Activated naive CD8-positive, alpha-beta T cell treated with anti-CD3 and anti-CD28 coated beads for 36 hours (primary cell): ENCODE data around the gene DAG1. TPM values are rescaled to one million over a fixed set of nuclear protein-coding genes. Genes with fewer than 3 reads are reported as not detected.

Experiments
- total RNA-seq, 2 experiments: library from RNA; stranded (reverse); gene quantifications; one replicate each; pipeline ENCODE4 v1.2.3, GENCODE V29; 2021

DAG1 gene
- total RNA-seq, 2 experiments from 2014 or later: 10.8 to 12.3 TPM

Other genes with a start within 250 kb of the DAG1 start
- 1 to 10 TPM; 4.0 to 4.2 TPM for gene C3orf62, start 193.0 kb upstream of the DAG1 start, total RNA-seq
- 10 to 100 TPM; 63.3 to 64.0 TPM for gene USP4, start 130.2 kb upstream of the DAG1 start, total RNA-seq
- gene GPX1, start 111.9 kb upstream of the DAG1 start, total RNA-seq: 100 to 1,000 TPM; 237 to 242 TPM
- 100 to 1,000 TPM; 414 to 420 TPM for gene RHOA, start 58.3 kb upstream of the DAG1 start, total RNA-seq
- gene TCTA, start 57.8 kb upstream of the DAG1 start, total RNA-seq: 10 to 100 TPM; 10.2 to 10.5 TPM
- gene AMT, start 47.8 kb upstream of the DAG1 start, total RNA-seq: 1 to 10 TPM in 1 of 2 experiments, under 1 TPM in 1; 0.42 to 2.0 TPM
- gene NICN1, start 40.9 kb upstream of the DAG1 start, total RNA-seq: 1 to 10 TPM; 7.3 to 8.7 TPM
- under 1 TPM; 0.10 to 0.35 TPM for gene BSN, start 84.2 kb downstream of the DAG1 start, total RNA-seq
- 100 to 1,000 TPM; 173 to 189 TPM for gene APEH, start 204.1 kb downstream of the DAG1 start, total RNA-seq
- 1 to 10 TPM; 6.7 to 8.4 TPM for gene MST1, start 219.2 kb downstream of the DAG1 start, total RNA-seq
- 10 to 100 TPM; 32.4 to 35.5 TPM for gene RNF123, start 219.3 kb downstream of the DAG1 start, total RNA-seq
- gene AMIGO3, start 249.4 kb downstream of the DAG1 start, total RNA-seq: not detected